Testis (tissue), 3 donors: ENCODE data around the gene RPL18. TPM values are rescaled to one million over a fixed set of nuclear protein-coding genes. Genes with fewer than 3 reads are reported as not detected.

Experiments
- DNase-seq: peaks from one replicate; pipeline ENCODE4 v3.0.0-alpha.2; 2019
- H3K27ac ChIP-seq, 2 donors: fragments of 200-600 bp; sonication (generic); one replicate each; pipeline ENCODE4 v1.5.1; 2019
- H3K27me3 ChIP-seq: fragments of 200-600 bp; sonication (generic); one replicate; pipeline ENCODE4 v1.5.1; 2019
- H3K36me3 ChIP-seq: fragments of 200-600 bp; sonication (generic); one replicate; pipeline ENCODE4 v1.5.1; 2017; ENCODE audit warnings: low read depth; ENCODE audit errors: missing control alignments
- H3K4me1 ChIP-seq: fragments of 200-600 bp; sonication (generic); one replicate; pipeline ENCODE4 v1.5.1; 2019
- H3K4me3 ChIP-seq, 2 donors: fragments of 200-600 bp; sonication (generic); one replicate each; pipeline ENCODE4 v1.5.1; 2017 to 2019
- H3K9me3 ChIP-seq: fragments of 200-600 bp; sonication (generic); one replicate; pipeline ENCODE4 v1.5.1; 2017
- CTCF ChIP-seq, 3 experiments: fragments of 450-650 bp in 2 of 3; fragments of 200-600 bp in 1 of 3; sonication (generic) in 1 of 3; IDR thresholded peaks; one replicate each; pipeline ENCODE4 v1.5.1; 2016 to 2019; ENCODE audit warnings: antibody characterized with exemption in 3 of 3, mild to moderate bottlenecking in 2 of 3, moderate library complexity in 1 of 3
- POLR2A ChIP-seq: fragments of 450-650 bp; IDR thresholded peaks from one replicate; pipeline ENCODE4 v1.6.1; 2017; ENCODE audit warnings: antibody characterized with exemption, mild to moderate bottlenecking, moderate library complexity
- WGBS, 2 donors: methylation state at CpG; one replicate each; pipeline ENCODE4 v1.1.5; 2018; 5-methylcytosine and 5-hydroxymethylcytosine counted together
- intact Hi-C: fragments of 100-400 bp; cut with DNase I; formaldehyde crosslinking; loops from one replicate; pipeline ENCODE4 v1.15.1; 2023; ENCODE audit warnings: low total_unique reads
- polyA plus RNA-seq: library from polyadenylated mRNA; stranded (reverse); fragments of 350-450 nt; fragmentation: Illumina TruSeq; extraction: RNeasy Lipid Tissue Mini Kit (QIAGEN cat#74804); gene quantifications from one replicate; pipeline ENCODE4 v1.2.3, GENCODE V29; 2014; ENCODE audit warnings: low read depth, low replicate concordance; ENCODE audit not compliant: insufficient read depth
- total RNA-seq, 2 donors: library from RNA; depleted of rRNA; stranded (reverse); fragments of >200 nt; gene quantifications; one replicate each; pipeline ENCODE4 v1.2.3, GENCODE V29; 2016

RPL18 gene
- total and polyA plus RNA-seq, 3 donors from 2014 or later: 1,047 to 1,537 (median 1,050) TPM

DNA sequence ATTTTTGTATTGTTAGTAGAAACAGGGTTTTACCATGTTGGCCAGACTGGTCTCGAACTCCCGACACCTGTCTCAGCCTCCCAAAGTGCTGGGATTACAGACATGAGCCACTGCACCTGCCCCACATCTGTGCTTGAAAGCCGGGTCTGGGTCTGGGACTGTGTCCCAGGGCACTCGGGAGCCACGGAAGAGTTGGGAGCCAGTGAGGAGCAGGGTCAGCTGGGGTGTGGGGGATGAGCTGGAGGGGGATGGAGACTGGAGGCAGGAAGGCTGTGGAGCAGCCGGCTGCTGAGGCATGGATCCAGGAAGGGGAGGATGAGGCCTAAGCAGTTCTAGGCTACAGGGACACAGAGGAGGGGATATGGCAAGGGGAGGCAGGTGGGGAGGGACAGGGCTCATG is 23.1 kb downstream of the RPL18 start:
- TF ChIP-seq CTCF (IDR thresholded peaks at IDR 0.05) (no peak), POLR2A (no peak)
- Histone ChIP-seq H3K9me3 (no peaks in the 10 kb centered on the region), H3K4me1 (no peaks in the 10 kb centered on the region), H3K27me3 (no peaks in the 10 kb centered on the region), H3K36me3 (no peaks in the 10 kb centered on the region), H3K27ac (no peak overlapping the region), H3K4me3 (no peak overlapping the region)
- intact Hi-C loops: no loop called here
- no peak for DNase-seq
- 56 to 64% methylated on average over 6 of the region's 6 CpGs for WGBS, 2 donors

DNA sequence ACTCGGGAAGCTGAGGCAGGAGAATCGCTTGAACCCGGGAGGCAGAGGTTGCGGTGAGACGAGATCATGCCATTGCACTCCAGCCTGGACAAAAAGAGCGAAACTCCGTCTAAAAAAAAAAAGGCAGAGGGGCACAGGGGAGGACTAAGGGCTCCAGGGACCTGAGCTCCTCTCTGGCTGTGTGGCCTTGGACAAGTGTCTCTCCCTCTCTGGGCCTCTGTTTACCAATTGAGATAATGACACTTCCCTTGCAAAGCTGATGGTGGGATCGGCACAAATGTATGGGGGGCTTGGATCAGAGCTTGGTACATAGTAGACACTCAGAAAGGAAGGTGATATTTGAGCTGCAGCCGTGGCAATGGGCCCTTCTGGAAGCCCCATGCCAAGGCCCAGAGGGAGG is 23.8 kb downstream of the RPL18 start:
- WGBS, 2 donors: 95 to 97% methylated on average over 9 of the region's 9 CpGs
- Histone ChIP-seq H3K9me3 (no peaks in the 10 kb centered on the region), H3K36me3 (no peaks in the 10 kb centered on the region), H3K27ac (no peak overlapping the region), H3K4me1 (no peaks in the 10 kb centered on the region), H3K27me3 (no peaks in the 10 kb centered on the region), H3K4me3 (no peak overlapping the region)
- TF ChIP-seq POLR2A (no peak), CTCF (IDR thresholded peaks at IDR 0.05) (no peak)
- intact Hi-C loops: no loop called here
- no peak for DNase-seq

GRCh38 chr19:48591021-48591420 is 28.0 kb downstream of the RPL18 start:
- Histone ChIP-seq H3K9me3 (no peaks in the 10 kb centered on the region), H3K4me3 (no peak overlapping the region), H3K27ac (no peak overlapping the region), H3K36me3 (no peaks in the 10 kb centered on the region), H3K27me3 (no peaks in the 10 kb centered on the region), H3K4me1 (no peaks in the 10 kb centered on the region)
- intact Hi-C loops: no loop called here
- WGBS, 2 donors: 79 to 85% methylated on average over 5 of the region's 5 CpGs
- DNase-seq: no peak
- TF ChIP-seq POLR2A: no peak

DNA sequence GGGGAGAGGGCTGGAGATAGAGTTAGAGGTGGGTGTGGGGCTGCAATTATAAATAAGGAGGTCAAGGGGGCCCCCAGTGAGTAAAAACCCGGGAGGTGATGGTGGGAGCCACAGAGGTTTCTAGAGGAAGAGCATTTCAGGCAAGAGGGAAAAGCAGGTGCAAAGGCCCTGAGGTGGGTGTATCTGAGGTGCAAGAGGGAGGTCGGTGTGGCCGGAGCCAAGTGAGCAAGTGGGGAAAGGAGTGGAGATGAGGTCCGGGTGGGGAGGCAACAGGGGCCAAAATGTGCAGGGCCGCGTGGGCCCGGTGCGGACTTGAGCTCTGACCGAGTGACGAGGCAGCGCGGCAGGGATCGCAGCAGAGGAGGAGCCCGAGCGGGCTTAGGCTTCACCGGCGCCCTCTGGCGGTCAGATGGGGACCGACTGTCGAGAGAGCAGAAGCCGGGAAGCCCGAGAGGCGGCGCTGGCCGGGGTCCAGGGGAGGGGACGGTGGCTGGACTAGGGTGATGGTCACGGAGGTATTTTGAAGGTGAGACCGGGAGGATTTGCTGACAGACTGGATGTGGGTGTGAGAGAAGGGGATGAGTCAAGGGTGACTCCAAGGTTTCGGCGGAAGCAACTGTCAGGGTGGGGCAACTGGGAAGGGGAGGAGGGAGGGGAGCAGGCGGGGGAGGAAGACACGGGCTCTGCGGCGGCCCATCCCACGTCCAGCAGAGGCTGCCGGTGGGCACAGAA is 30.1 kb downstream of the RPL18 start:
- Histone ChIP-seq H3K27ac (no peak overlapping the region), H3K4me1 (no peaks in the 10 kb centered on the region), H3K27me3 (no peaks in the 10 kb centered on the region), H3K9me3 (no peaks in the 10 kb centered on the region), H3K36me3 (no peaks in the 10 kb centered on the region), H3K4me3 (peak overlapping the region; percentile 4 to 49)
- intact Hi-C loops: loop anchor here (10.0 kb wide), 1 partner anchor 84 kb away; no protein-coding TSS in a partner anchor
- 3% methylated on average over 35 to 36 of the region's 36 CpGs for WGBS, 2 donors
- peak; percentile 95 for DNase-seq
- TF ChIP-seq POLR2A (no peak), CTCF (IDR thresholded peaks at IDR 0.05) (peak; percentile 82 to 87 (median 86))

- H3K27me3 ChIP-seq: no peaks in the 10 kb centered on the region
- H3K36me3 ChIP-seq: no peaks in the 10 kb centered on the region
- H3K9me3 ChIP-seq: no peaks in the 10 kb centered on the region
- intact Hi-C loops: loop anchor here (10.0 kb wide), 1 partner anchor 83 kb away; no protein-coding TSS in a partner anchor
- H3K4me1 ChIP-seq: no peaks in the 10 kb centered on the region
- TF ChIP-seq CTCF (IDR thresholded peaks at IDR 0.05) (no peak), POLR2A (no peak)
- no peak for DNase-seq
- no peak overlapping the region for H3K27ac ChIP-seq
- no peak overlapping the region for H3K4me3 ChIP-seq
- WGBS, 2 donors: 73 to 92% methylated on average over 2 to 3 of the region's 3 CpGs
Measured at GRCh38 chr19:48587387-48587786, 31.6 kb downstream of the RPL18 start.
